Measurements from ENCODE around the gene MRPL55.

- TF ChIP-seq, protein P1, sequence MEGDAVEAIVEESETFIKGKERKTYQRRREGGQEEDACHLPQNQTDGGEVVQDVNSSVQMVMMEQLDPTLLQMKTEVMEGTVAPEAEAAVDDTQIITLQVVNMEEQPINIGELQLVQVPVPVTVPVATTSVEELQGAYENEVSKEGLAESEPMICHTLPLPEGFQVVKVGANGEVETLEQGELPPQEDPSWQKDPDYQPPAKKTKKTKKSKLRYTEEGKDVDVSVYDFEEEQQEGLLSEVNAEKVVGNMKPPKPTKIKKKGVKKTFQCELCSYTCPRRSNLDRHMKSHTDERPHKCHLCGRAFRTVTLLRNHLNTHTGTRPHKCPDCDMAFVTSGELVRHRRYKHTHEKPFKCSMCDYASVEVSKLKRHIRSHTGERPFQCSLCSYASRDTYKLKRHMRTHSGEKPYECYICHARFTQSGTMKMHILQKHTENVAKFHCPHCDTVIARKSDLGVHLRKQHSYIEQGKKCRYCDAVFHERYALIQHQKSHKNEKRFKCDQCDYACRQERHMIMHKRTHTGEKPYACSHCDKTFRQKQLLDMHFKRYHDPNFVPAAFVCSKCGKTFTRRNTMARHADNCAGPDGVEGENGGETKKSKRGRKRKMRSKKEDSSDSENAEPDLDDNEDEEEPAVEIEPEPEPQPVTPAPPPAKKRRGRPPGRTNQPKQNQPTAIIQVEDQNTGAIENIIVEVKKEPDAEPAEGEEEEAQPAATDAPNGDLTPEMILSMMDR (IDR thresholded peaks at IDR 0.05): no peak
- TF ChIP-seq POLR2AphosphoS5 (IDR thresholded peaks at IDR 0.05): no peak
- TF ChIP-seq POLR2A (IDR thresholded peaks at IDR 0.05): no peak
Measured at GRCh38 chr1:228125185-228125584, 16.1 kb upstream of the MRPL55 start.

Measured in suprapubic skin (tissue), 4 donors.